EH (cell line): ENCODE measurements around the gene PKNOX2.

Experiments used
- DNase-seq: peaks from one replicate; pipeline ENCODE4 v3.0.0-alpha.2; 2015; ENCODE audit warnings: low read depth

Gene PKNOX2

GRCh38 chr11:125155100-125155444 lies 9.5 kb upstream of the PKNOX2 start:
- DNase-seq: no peak

GRCh38 chr11:125155767-125156166 lies 8.8 kb upstream of the PKNOX2 start:
- DNase-seq: no peak

- no peak for DNase-seq
Observed at GRCh38 chr11:125156346-125157117, 8.0 kb upstream of the PKNOX2 start.

GRCh38 chr11:125157118-125157733 lies 7.3 kb upstream of the PKNOX2 start:
- DNase-seq: no peak

- DNase-seq: no peak
Observed at GRCh38 chr11:125157953-125158680, 6.4 kb upstream of the PKNOX2 start.

GRCh38 chr11:125162743-125163142 lies 1.8 kb upstream of the PKNOX2 start:
- DNase-seq: no peak

GRCh38 chr11:125163431-125164063 lies 1.0 kb upstream of the PKNOX2 start:
- DNase-seq: no peak

GRCh38 chr11:125164091-125164421 lies 495 bp upstream of the PKNOX2 start:
- DNase-seq: no peak

- DNase-seq: peak; percentile 39
Observed at GRCh38 chr11:125165111-125165842, 726 bp downstream of the PKNOX2 start.

- no peak for DNase-seq
Observed at GRCh38 chr11:125165843-125166763, 1.6 kb downstream of the PKNOX2 start.

GRCh38 chr11:125166764-125167291 lies 2.3 kb downstream of the PKNOX2 start:
- no peak for DNase-seq

GRCh38 chr11:125167292-125167953 lies 2.9 kb downstream of the PKNOX2 start:
- DNase-seq: no peak

- DNase-seq: peak; percentile 76
Observed at GRCh38 chr11:125167954-125168835, 3.6 kb downstream of the PKNOX2 start.

GRCh38 chr11:125168918-125169456 lies 4.4 kb downstream of the PKNOX2 start:
- DNase-seq: no peak

- DNase-seq: no peak
Observed at GRCh38 chr11:125170001-125170509, 5.5 kb downstream of the PKNOX2 start.

GRCh38 chr11:125170510-125171031 lies 6.0 kb downstream of the PKNOX2 start:
- DNase-seq: peak; percentile 55

GRCh38 chr11:125171974-125172373 lies 7.4 kb downstream of the PKNOX2 start:
- DNase-seq: no peak

GRCh38 chr11:125173027-125173426 lies 8.5 kb downstream of the PKNOX2 start:
- no peak for DNase-seq
